Mucosa of rectum (tissue), 2 donors: Measurements from ENCODE around the gene CRYBG1.
"Not testable (repeated sequence)": the region's sequence is repeated elsewhere in the genome, so short reads cannot be mapped to it uniquely, and the experiment has no call there.

Source experiments
- H3K27ac ChIP-seq, 2 donors: one replicate each; pipeline ENCODE4 v1.7.0; 2013; ENCODE audit warnings: inconsistent platforms in 2 of 2, low read depth in 2 of 2, low read length in 2 of 2
- H3K27me3 ChIP-seq, 2 donors: one replicate each; pipeline ENCODE4 v1.7.0; 2013; ENCODE audit warnings: low read length in 2 of 2; ENCODE audit not compliant: control insufficient read depth in 2 of 2, insufficient read depth in 2 of 2
- H3K36me3 ChIP-seq, 2 donors: one replicate each; pipeline ENCODE4 v1.7.0; 2013; ENCODE audit warnings: low read length in 2 of 2; ENCODE audit not compliant: control insufficient read depth in 2 of 2, insufficient read depth in 2 of 2
- H3K4me1 ChIP-seq, 2 donors: one replicate each; pipeline ENCODE4 v1.7.0; 2013; ENCODE audit warnings: low read length in 2 of 2, mild to moderate bottlenecking in 1 of 2; ENCODE audit not compliant: control insufficient read depth in 2 of 2, insufficient read depth in 2 of 2
- H3K4me3 ChIP-seq, 2 donors: one replicate each; pipeline ENCODE4 v1.7.0; 2013; ENCODE audit warnings: low read length in 2 of 2
- H3K9ac ChIP-seq, 2 donors: one replicate each; pipeline ENCODE4 v1.7.0; 2013; ENCODE audit warnings: low read length in 2 of 2, low read depth in 1 of 2, mild to moderate bottlenecking in 1 of 2
- H3K9me3 ChIP-seq, 2 donors: one replicate each; pipeline ENCODE4 v1.7.0; 2013; ENCODE audit warnings: low read length in 2 of 2; ENCODE audit not compliant: control insufficient read depth in 2 of 2
- donor health status: healthy.
- donor health status: Normal muscosa, but diverticular disease.

The CRYBG1 gene

DNA sequence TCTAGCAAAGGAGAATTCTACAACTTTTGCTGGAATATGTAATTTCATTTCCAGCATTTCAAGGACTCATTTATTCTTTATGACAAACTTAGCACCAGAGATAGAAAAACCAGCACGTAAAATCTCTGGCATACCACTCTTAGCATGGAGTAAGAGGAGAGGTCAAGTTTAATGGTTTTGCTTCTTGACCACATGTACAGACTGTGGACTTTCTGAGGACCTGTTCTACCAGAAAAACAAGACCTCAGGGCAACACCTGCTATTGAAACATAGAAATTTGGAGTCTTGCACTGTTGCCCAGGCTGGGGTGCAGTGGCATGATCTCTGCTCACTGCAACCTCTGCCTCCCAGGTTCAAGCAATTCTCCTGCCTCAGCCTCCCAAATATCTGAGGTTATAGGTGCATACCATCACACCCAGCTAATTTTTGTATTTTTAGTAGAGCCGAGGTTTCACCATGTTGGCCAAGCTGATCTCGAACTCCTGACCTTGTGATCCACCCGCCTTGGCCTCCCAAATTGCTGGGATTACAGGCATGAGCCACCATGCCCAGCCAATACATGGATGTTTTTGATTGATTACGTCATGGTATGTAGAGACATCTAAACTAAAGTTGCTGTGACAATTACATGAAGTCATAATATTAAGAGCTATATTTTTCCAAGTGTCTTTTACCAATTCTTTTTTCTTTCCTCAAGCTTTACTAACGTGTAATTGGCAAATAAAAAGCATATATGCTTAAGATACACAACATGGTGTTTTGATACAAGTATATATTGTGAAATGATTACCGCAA is 36.1 kb downstream of the CRYBG1 start:
- no peak overlapping the region for H3K4me3 ChIP-seq
- H3K4me1 ChIP-seq: no peaks in the 10 kb centered on the region
- H3K27me3 ChIP-seq: no peaks in the 10 kb centered on the region
- H3K27ac ChIP-seq: no peak overlapping the region
- no peak overlapping the region for H3K9ac ChIP-seq
- no peaks in the 10 kb centered on the region for H3K9me3 ChIP-seq
- no peaks in the 10 kb centered on the region for H3K36me3 ChIP-seq

DNA sequence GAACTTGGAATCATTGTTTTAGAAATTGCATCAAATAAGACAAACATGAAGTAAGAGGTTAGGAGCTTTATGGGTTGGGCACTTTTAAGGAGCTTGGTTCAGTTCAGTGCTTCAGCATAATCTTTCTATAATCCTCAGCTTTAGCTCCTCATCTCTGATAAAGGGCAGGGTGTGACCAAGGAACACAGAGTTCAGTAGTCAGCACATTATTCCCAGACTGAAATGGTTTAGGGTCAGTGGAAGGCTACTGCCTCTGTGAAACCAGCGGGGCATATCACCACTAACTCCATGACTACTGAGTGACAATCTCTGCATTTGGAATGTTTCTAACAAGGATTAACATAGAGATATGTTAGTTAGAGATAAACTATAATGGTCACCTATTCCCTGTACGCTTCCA is 36.9 kb downstream of the CRYBG1 start:
- Histone ChIP-seq H3K4me3 (no peak overlapping the region), H3K27ac (no peak overlapping the region), H3K4me1 (no peaks in the 10 kb centered on the region), H3K9me3 (no peaks in the 10 kb centered on the region), H3K9ac (no peak overlapping the region), H3K27me3 (no peaks in the 10 kb centered on the region), H3K36me3 (no peaks in the 10 kb centered on the region)

DNA sequence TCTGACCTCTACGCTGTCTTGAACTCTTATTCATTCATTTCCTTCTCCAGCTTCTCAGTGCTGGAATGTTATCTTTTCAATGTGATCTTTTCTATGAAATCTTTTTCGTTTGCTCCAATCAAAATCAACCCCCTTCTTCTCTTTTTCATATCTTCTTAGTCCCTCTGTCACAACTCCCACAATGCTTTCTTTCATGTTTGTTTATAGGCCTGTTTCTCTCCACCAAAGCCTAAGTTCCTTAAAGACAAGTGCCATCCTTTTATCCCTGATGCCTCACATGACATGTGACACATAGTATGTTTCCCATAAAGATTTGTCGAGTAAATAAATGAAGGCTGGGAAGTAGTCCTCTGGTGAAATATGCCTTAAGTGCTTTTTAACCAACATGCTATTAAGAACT is 38.1 kb downstream of the CRYBG1 start:
- Histone ChIP-seq H3K27me3 (no peaks in the 10 kb centered on the region), H3K27ac (no peak overlapping the region), H3K4me1 (no peaks in the 10 kb centered on the region), H3K36me3 (no peaks in the 10 kb centered on the region), H3K9me3 (no peaks in the 10 kb centered on the region), H3K9ac (no peak overlapping the region), H3K4me3 (no peak overlapping the region)

DNA sequence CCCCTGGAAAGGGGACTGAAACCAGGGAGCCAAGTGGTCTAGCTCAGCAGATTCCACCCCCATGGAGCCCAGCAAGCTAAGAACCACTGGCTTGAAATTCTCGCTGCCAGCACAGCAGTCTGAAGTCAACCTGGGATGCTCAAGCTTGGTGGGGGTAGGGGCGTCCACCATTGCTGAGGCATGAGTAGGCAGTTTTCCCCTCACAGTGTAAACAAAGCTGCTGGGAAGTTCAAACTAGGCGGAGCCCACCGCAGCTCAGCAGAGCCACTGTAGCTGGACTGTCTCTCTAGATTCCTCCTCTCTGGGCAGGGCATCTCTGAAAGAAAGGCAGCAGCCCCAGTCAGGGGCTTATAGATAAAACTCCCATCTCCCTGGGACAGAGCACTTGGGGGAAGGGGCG is 44.5 kb downstream of the CRYBG1 start:
- not testable (repeated sequence) for H3K4me3 ChIP-seq, H3K9me3 ChIP-seq, H3K4me1 ChIP-seq, H3K27ac ChIP-seq, H3K27me3 ChIP-seq, H3K9ac ChIP-seq, H3K36me3 ChIP-seq

DNA sequence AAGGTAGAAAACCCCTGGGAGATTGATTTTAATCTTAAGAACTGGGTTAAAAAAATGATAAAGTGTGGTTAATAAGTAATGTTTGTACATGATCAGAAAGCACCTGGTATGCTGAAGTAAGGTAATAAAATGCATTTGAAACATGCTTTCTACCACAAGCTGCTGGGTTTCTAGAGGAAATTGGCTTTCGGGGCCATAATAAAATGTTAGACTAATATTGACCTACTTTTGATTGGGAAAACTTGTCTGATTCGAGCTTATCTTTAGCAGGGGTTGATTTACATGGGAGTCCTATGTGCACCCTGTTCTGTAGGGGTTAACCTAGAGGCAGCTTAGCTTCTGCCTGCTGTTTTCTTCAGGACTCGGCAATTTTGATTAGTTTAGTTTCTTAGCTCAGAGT is 50.5 kb downstream of the CRYBG1 start:
- no peaks in the 10 kb centered on the region for H3K36me3 ChIP-seq
- H3K9ac ChIP-seq: no peak overlapping the region
- H3K27ac ChIP-seq: no peak overlapping the region
- no peak overlapping the region for H3K4me3 ChIP-seq
- no peaks in the 10 kb centered on the region for H3K4me1 ChIP-seq
- H3K9me3 ChIP-seq: no peaks in the 10 kb centered on the region
- no peaks in the 10 kb centered on the region for H3K27me3 ChIP-seq

DNA sequence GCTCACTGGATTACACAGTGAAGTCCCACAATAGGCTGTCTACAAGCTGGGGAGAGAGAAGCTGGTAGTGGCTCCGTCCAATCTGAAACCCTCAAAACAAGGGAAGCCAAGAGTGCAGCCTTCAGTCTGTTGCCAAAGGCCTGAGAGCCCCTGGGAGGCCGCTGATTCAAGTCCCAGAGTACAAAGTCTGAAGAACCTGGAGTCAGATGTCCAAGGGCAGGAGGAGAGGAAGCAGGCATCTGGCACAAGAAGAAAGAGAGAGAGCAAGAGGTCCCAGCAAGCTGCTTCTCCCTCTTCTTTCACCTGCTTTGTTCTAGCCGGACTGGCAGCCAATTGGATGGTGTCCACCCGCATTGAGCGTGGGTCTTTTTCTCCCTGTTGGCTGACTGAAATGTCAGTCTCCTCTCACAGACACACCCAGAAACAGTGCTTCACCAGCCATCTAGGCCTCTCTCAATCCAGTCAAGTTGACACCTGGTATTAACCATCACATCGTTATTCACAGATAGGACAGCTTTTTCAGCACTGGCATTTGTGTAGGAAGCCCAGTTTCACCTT is 51.2 kb downstream of the CRYBG1 start:
- Histone ChIP-seq H3K4me1 (no peaks in the 10 kb centered on the region), H3K27me3 (no peaks in the 10 kb centered on the region), H3K9me3 (no peaks in the 10 kb centered on the region), H3K9ac (no peak overlapping the region), H3K27ac (no peak overlapping the region), H3K4me3 (no peak overlapping the region), H3K36me3 (no peaks in the 10 kb centered on the region)

DNA sequence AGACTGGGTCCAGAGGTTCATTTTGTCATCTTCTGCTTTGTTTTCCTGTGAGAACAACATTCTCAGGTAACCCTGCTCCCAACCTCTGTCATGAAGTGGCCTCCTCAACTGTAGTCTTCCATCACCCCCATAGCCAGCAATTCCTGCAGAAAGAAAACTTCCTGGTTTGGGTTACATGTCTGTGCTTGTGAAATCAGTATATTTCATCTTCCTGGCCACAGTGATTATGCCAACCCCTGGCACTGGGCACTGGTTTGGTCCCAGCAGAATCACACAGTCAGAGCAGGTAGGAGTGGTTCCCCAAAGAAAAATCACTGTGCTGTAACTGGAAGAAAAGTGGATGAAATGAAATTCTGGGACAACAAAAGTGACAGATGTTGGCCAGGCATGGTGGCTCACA is 52.5 kb downstream of the CRYBG1 start:
- no peaks in the 10 kb centered on the region for H3K36me3 ChIP-seq
- no peaks in the 10 kb centered on the region for H3K9me3 ChIP-seq
- no peak overlapping the region for H3K27ac ChIP-seq
- no peaks in the 10 kb centered on the region for H3K4me1 ChIP-seq
- H3K4me3 ChIP-seq: no peak overlapping the region
- no peak overlapping the region for H3K9ac ChIP-seq
- H3K27me3 ChIP-seq: no peaks in the 10 kb centered on the region

DNA sequence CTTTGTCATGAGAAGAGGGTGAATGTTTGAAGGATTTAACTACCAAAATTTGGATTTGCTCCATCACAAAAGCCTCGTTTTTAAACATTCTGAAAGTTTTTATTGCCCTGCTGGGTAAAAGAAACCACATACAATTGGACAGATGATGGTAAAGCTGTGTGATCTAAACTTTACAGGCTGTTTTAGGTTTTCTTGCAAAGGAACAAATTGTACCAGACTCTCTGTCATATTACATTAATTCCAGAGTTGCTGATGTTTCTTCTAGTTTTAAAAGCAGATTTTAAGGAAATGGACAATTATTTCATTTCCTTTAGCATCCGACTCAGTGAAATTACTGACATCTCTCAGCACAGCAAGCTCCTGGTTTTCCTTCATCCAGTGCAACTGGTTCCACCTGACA is 53.2 kb downstream of the CRYBG1 start:
- H3K36me3 ChIP-seq: no peaks in the 10 kb centered on the region
- H3K4me1 ChIP-seq: no peaks in the 10 kb centered on the region
- H3K9me3 ChIP-seq: no peaks in the 10 kb centered on the region
- H3K27me3 ChIP-seq: no peaks in the 10 kb centered on the region
- H3K9ac ChIP-seq: no peak overlapping the region
- H3K4me3 ChIP-seq: no peak overlapping the region
- H3K27ac ChIP-seq: no peak overlapping the region

DNA sequence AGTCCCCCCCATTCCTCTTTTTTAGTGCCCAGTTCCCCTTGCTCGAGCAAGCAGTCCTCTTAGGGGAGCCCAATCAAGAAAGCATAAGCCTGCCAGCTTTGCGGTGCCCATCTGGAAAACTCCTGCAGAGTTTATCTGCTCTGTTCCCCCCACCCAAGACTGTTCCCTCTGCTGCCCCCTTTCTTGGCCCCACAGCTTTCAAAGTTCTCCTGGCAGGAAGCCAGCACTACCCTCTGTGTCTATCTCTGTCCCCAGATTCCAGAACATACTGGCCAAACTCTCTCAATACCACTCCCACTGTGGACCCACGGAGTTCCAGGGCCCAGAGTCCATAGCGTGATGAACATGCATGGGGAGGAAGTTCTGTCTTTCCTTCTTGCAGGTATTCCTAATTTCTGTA is 55.4 kb downstream of the CRYBG1 start:
- no peaks in the 10 kb centered on the region for H3K9me3 ChIP-seq
- H3K27me3 ChIP-seq: no peaks in the 10 kb centered on the region
- no peaks in the 10 kb centered on the region for H3K36me3 ChIP-seq
- no peak overlapping the region for H3K4me3 ChIP-seq
- H3K4me1 ChIP-seq: peaks cover 3% of the 10 kb centered on the region in 2 donors
- no peak overlapping the region for H3K27ac ChIP-seq
- H3K9ac ChIP-seq: no peak overlapping the region

DNA sequence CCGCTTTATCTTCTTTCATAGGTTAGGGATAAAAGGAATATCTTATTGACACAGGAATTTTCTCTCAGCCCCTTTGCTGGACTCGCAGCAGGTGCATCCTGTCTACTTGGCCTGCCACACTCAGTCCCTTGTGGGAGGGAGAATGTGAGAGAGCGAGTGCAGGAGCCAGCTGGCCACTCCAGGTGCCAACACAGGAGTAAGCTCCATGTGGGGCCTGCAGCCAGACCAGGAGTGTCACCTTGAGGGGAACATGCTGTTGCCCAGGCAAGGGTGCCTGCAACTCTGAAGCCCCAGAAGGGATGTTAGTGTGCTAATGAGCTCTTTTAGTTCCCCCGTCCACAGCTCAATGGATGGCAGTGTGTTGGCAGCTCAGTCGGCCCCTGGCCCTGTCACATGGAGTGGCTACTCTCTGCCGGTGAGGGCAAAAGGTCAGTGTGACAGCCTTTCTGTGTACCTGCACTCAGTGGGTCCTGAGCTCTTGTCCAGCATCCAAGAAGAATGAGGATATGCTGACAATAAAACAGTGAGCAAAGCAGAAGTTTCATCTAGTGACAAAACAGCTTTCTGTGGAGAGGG is 57.1 kb downstream of the CRYBG1 start:
- H3K4me1 ChIP-seq: peaks cover 3% of the 10 kb centered on the region in 2 donors
- H3K9me3 ChIP-seq: no peaks in the 10 kb centered on the region
- H3K36me3 ChIP-seq: no peaks in the 10 kb centered on the region
- no peaks in the 10 kb centered on the region for H3K27me3 ChIP-seq
- no peak overlapping the region for H3K4me3 ChIP-seq
- H3K9ac ChIP-seq: no peak overlapping the region
- H3K27ac ChIP-seq: no peak overlapping the region
